OCI-LY1 (cell line): Measurements from ENCODE around the gene CASD1.

Source experiments
- H2AFZ ChIP-seq: fragments of 200-600 bp; sonication (generic), shearing (Covaris generic); 2 replicates; pipeline ENCODE4 v1.6.0; 2014; ENCODE audit warnings: antibody characterized with exemption, mild to moderate bottlenecking, low read length
- H3F3A ChIP-seq: fragments of 200-600 bp; sonication (generic), shearing (Covaris generic); 2 replicates; pipeline ENCODE4 v1.6.0; 2014; ENCODE audit warnings: mild to moderate bottlenecking, antibody characterized with exemption, low read length, moderate library complexity; ENCODE audit not compliant: insufficient read depth
- H3K27ac ChIP-seq: fragments of 200-600 bp; sonication (generic); 2 replicates; pipeline ENCODE4 v1.5.1; 2014; ENCODE audit warnings: low read length, mixed run types, mild to moderate bottlenecking, low read depth; ENCODE audit not compliant: poor library complexity, severe bottlenecking
- H3K27me3 ChIP-seq: fragments of 200-600 bp; sonication (generic); 2 replicates; pipeline ENCODE4 v1.6.0; 2014; ENCODE audit warnings: antibody characterized with exemption, mild to moderate bottlenecking, low read length, moderate library complexity; ENCODE audit not compliant: insufficient read depth
- H3K36me3 ChIP-seq: fragments of 200-600 bp; sonication (generic); 2 replicates; pipeline ENCODE4 v1.6.1; 2014; ENCODE audit warnings: mild to moderate bottlenecking, antibody characterized with exemption, low read length, moderate library complexity, mixed read lengths; ENCODE audit not compliant: insufficient read depth
- H3K4me1 ChIP-seq: fragments of 200-600 bp; sonication (generic); 2 replicates; pipeline ENCODE4 v1.5.1; 2014; ENCODE audit warnings: mild to moderate bottlenecking, low read length, moderate library complexity; ENCODE audit not compliant: insufficient read depth, severe bottlenecking
- H3K4me2 ChIP-seq: fragments of 200-600 bp; sonication (generic), shearing (Covaris generic); 2 replicates; pipeline ENCODE4 v1.6.1; 2014; ENCODE audit warnings: low read length
- H3K4me3 ChIP-seq: fragments of 200-600 bp; sonication (generic); 2 replicates; pipeline ENCODE4 v1.5.1; 2014; ENCODE audit warnings: low read length, low read depth, mild to moderate bottlenecking, mixed read lengths; ENCODE audit not compliant: poor library complexity, severe bottlenecking
- H3K79me2 ChIP-seq: fragments of 200-600 bp; shearing (Covaris generic); 2 replicates; pipeline ENCODE4 v1.6.1; 2016; ENCODE audit warnings: mixed run types, low read length, mixed read lengths; ENCODE audit not compliant: insufficient read depth
- H3K9ac ChIP-seq: fragments of 200-600 bp; sonication (generic), shearing (Covaris generic); 2 replicates; pipeline ENCODE4 v1.6.1; 2014; ENCODE audit warnings: mild to moderate bottlenecking, low read length, mixed read lengths
- H3K9me2 ChIP-seq: fragments of 200-600 bp; sonication (generic), shearing (Covaris generic); 2 replicates; pipeline ENCODE4 v1.6.1; 2014; ENCODE audit warnings: low read depth, mild to moderate bottlenecking, low read length, mixed read lengths
- H3K9me3 ChIP-seq: fragments of 200-600 bp; shearing (Covaris generic); 2 replicates; pipeline ENCODE4 v1.6.1; 2014; ENCODE audit warnings: low read length, mixed read lengths
- H4K20me1 ChIP-seq: fragments of 200-600 bp; sonication (generic), shearing (Covaris generic); 2 replicates; pipeline ENCODE4 v1.6.0; 2016; ENCODE audit warnings: mild to moderate bottlenecking, low read length; ENCODE audit not compliant: insufficient read depth
- CTCF ChIP-seq: fragments of 200-600 bp; sonication (generic), shearing (Covaris generic); IDR thresholded peaks from 2 replicates; pipeline ENCODE4 v1.5.1; 2017; ENCODE audit warnings: mild to moderate bottlenecking, antibody characterized with exemption, low read length, moderate library complexity, mixed read lengths
- EZH2 ChIP-seq: fragments of 200-600 bp; sonication (generic), shearing (Covaris generic); IDR thresholded peaks from 2 replicates; pipeline ENCODE4 v1.8.0; 2017; ENCODE audit warnings: borderline replicate concordance, mixed run types, mild to moderate bottlenecking, antibody characterized with exemption, low read length, moderate library complexity, mixed read lengths

The CASD1 gene

GRCh38 chr7:94525923-94526322 is 16.3 kb downstream of the CASD1 start:
- Histone ChIP-seq H3K9me2 (no peaks in the 10 kb centered on the region), H3K9ac (no peak overlapping the region), H3K9me3 (no peaks in the 10 kb centered on the region), H3K79me2 (no peaks in the 10 kb centered on the region), H3K27ac (no peak overlapping the region), H3K36me3 (peaks cover 77% of the 10 kb centered on the region), H3K4me3 (no peak overlapping the region), H2AFZ (no peak overlapping the region), H4K20me1 (no peaks in the 10 kb centered on the region), H3K27me3 (no peaks in the 10 kb centered on the region), H3F3A (no peaks in the 10 kb centered on the region), H3K4me1 (peaks cover 6% of the 10 kb centered on the region), H3K4me2 (no peak overlapping the region)
- no peak for TF ChIP-seq EZH2
- TF ChIP-seq CTCF: no peak

- Histone ChIP-seq H4K20me1 (no peaks in the 10 kb centered on the region), H3K36me3 (peaks cover 55% of the 10 kb centered on the region), H3K9ac (no peak overlapping the region), H3F3A (no peaks in the 10 kb centered on the region), H3K79me2 (no peaks in the 10 kb centered on the region), H3K4me3 (no peak overlapping the region), H3K27ac (no peak overlapping the region), H3K9me2 (no peaks in the 10 kb centered on the region), H3K9me3 (no peaks in the 10 kb centered on the region), H3K27me3 (no peaks in the 10 kb centered on the region), H3K4me2 (no peak overlapping the region), H3K4me1 (peaks cover 6% of the 10 kb centered on the region), H2AFZ (no peak overlapping the region)
- TF ChIP-seq EZH2 (no peak), CTCF (no peak)
Observed at GRCh38 chr7:94529516-94529915, 19.9 kb downstream of the CASD1 start.

GRCh38 chr7:94530109-94530508 is 20.5 kb downstream of the CASD1 start:
- H4K20me1 ChIP-seq: no peaks in the 10 kb centered on the region
- H3K4me1 ChIP-seq: peaks cover 6% of the 10 kb centered on the region
- H3K4me3 ChIP-seq: no peak overlapping the region
- H2AFZ ChIP-seq: no peak overlapping the region
- no peaks in the 10 kb centered on the region for H3K9me3 ChIP-seq
- no peak overlapping the region for H3K9ac ChIP-seq
- no peaks in the 10 kb centered on the region for H3K9me2 ChIP-seq
- no peak overlapping the region for H3K4me2 ChIP-seq
- TF ChIP-seq CTCF (no peak), EZH2 (no peak)
- no peaks in the 10 kb centered on the region for H3K27me3 ChIP-seq
- H3F3A ChIP-seq: no peaks in the 10 kb centered on the region
- no peaks in the 10 kb centered on the region for H3K79me2 ChIP-seq
- H3K36me3 ChIP-seq: peaks cover 61% of the 10 kb centered on the region
- no peak overlapping the region for H3K27ac ChIP-seq
